Endodermal cell (in vitro differentiated cells): ENCODE results near the gene ZFAND2B. TPM values are rescaled to one million over a fixed set of nuclear protein-coding genes. Genes with fewer than 3 reads are reported as not detected.
A peak's percentile ranks its signal among the peaks of the same experiment; 100 is the strongest.

Experiments
- DNase-seq: peaks from one replicate; pipeline ENCODE4 v3.0.0-alpha.2; 2017
- H3K27ac ChIP-seq: 2 replicates; pipeline ENCODE4 v1.5.1; 2013; ENCODE audit warnings: mild to moderate bottlenecking, low read depth, low read length, moderate library complexity
- H3K27me3 ChIP-seq: 2 replicates; pipeline ENCODE4 v1.6.1; 2013; ENCODE audit warnings: mild to moderate bottlenecking, low read length, moderate library complexity; ENCODE audit not compliant: insufficient read depth, control insufficient read depth, poor library complexity, severe bottlenecking
- H3K36me3 ChIP-seq: 2 replicates; pipeline ENCODE4 v1.7.0; 2013; ENCODE audit warnings: mild to moderate bottlenecking, low read length, moderate library complexity; ENCODE audit not compliant: control insufficient read depth, insufficient read depth
- H3K4me1 ChIP-seq: one replicate; pipeline ENCODE4 v1.7.0; 2013; ENCODE audit warnings: low read length; ENCODE audit not compliant: control insufficient read depth, insufficient read depth
- H3K4me3 ChIP-seq: 2 replicates; pipeline ENCODE4 v1.5.1; 2013; ENCODE audit warnings: mild to moderate bottlenecking, low read length, moderate library complexity
- H3K9ac ChIP-seq: 2 replicates; pipeline ENCODE4 v1.6.1; 2013; ENCODE audit warnings: mild to moderate bottlenecking, low read length, moderate library complexity; ENCODE audit not compliant: poor library complexity, severe bottlenecking; ENCODE audit errors: extremely low read depth
- H3K9me3 ChIP-seq: 2 replicates; pipeline ENCODE4 v1.6.1; 2013; ENCODE audit warnings: mild to moderate bottlenecking, low read length, moderate library complexity; ENCODE audit not compliant: control insufficient read depth
- H3K27ac Mint-ChIP-seq: 2 replicates; pipeline ENCODE4 v1.8.0; 2020; ENCODE audit warnings: mixed read lengths
- H3K27me3 Mint-ChIP-seq: 2 replicates; pipeline ENCODE4 v1.8.0; 2021; ENCODE audit warnings: mild to moderate bottlenecking, mixed read lengths; ENCODE audit not compliant: insufficient read depth
- H3K36me3 Mint-ChIP-seq: 2 replicates; pipeline ENCODE4 v1.8.0; 2020; ENCODE audit warnings: low read depth, mixed read lengths
- H3K4me1 Mint-ChIP-seq: 2 replicates; pipeline ENCODE4 v1.8.0; 2020; ENCODE audit warnings: mixed read lengths
- H3K4me3 Mint-ChIP-seq: 2 replicates; pipeline ENCODE4 v1.8.0; 2020; ENCODE audit warnings: mild to moderate bottlenecking, moderate library complexity, mixed read lengths
- H3K9me3 Mint-ChIP-seq: 2 replicates; pipeline ENCODE4 v1.8.0; 2020; ENCODE audit warnings: mild to moderate bottlenecking, mixed read lengths
- WGBS, 2 experiments: methylation state at CpG; one replicate each; pipeline versions ENCODE4 v1.1.5 to v1.1.7; 2013; ENCODE audit warnings: missing lambda C conversion rate in 2 of 2, mixed read lengths in 1 of 2; ENCODE audit not compliant: insufficient coverage in 1 of 2, insufficient read length in 1 of 2; 5-methylcytosine and 5-hydroxymethylcytosine counted together
- total RNA-seq, 2 donors: library from RNA; stranded (reverse); fragmentation: NEBNext Ultra II Directional in 1 of 2; extraction: Animal tissue kit (Norgen Biotek cat#: 25700) in 1 of 2; gene quantifications; 2 replicates in 1 of 2; 3 replicates in 1 of 2; pipeline ENCODE4 v1.2.1, GENCODE V29; 2021
- TF ChIP-seq, protein P1 (sequence below): fragments of 200-600 bp; sonication (generic); conservative IDR thresholded peaks from 2 replicates; pipeline ENCODE4 v1.5.0; 2021; ENCODE audit warnings: antibody characterized with exemption, mild to moderate bottlenecking

ZFAND2B gene
- total RNA-seq, 2 donors from 2014 or later: 21.7 to 22.5 TPM

DNA sequence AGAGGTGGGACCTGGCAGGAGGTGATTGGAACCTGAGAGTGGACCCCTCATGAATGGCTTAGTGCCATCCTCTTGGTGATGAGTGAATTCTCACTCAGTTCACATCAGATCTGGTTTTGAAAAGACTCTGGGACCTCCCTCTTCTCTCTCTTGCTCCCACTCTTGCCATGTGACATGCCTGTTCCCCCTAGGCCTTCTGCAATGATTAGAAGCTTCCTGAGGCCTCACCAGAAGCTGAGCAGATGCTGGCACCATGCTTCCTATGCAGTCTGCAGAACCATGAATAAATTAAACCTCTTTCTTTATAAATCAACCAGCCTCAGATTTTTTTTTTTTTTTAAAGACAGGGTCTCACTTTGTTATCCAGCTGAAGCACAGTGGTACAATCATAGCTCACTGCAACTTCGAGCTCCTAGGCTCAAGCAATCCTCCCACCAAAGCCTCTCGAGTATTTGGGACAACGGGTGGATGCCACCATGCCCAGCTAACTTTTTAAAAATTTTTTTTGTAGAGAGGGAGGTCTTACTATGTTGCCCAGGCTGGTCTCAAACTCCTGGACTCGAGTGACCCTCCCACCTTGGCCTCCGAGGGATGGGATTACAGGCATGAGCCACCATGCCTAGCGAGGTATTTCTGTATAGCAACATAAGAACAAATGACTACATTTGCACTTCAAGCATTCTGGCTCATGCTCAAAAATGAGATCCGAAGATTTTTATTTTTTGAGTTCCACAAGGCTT lies 2.0 kb upstream of the ZFAND2B start:
- TF ChIP-seq, protein P1, sequence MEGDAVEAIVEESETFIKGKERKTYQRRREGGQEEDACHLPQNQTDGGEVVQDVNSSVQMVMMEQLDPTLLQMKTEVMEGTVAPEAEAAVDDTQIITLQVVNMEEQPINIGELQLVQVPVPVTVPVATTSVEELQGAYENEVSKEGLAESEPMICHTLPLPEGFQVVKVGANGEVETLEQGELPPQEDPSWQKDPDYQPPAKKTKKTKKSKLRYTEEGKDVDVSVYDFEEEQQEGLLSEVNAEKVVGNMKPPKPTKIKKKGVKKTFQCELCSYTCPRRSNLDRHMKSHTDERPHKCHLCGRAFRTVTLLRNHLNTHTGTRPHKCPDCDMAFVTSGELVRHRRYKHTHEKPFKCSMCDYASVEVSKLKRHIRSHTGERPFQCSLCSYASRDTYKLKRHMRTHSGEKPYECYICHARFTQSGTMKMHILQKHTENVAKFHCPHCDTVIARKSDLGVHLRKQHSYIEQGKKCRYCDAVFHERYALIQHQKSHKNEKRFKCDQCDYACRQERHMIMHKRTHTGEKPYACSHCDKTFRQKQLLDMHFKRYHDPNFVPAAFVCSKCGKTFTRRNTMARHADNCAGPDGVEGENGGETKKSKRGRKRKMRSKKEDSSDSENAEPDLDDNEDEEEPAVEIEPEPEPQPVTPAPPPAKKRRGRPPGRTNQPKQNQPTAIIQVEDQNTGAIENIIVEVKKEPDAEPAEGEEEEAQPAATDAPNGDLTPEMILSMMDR: no peak
- no peak overlapping the region for H3K9ac ChIP-seq
- H3K27ac ChIP-seq: no peak overlapping the region
- Mint-ChIP-seq H3K36me3 (peaks cover 13% of the 10 kb centered on the region), H3K9me3 (peaks cover 13% of the 10 kb centered on the region), H3K27ac (no peak overlapping the region), H3K27me3 (peaks cover 9% of the 10 kb centered on the region), H3K4me3 (no peak overlapping the region), H3K4me1 (peaks cover 6% of the 10 kb centered on the region)
- no peaks in the 10 kb centered on the region for H3K27me3 ChIP-seq
- WGBS, 2 experiments: 87 to 92% methylated on average over 5 to 7 of the region's 7 CpGs
- H3K4me1 ChIP-seq: no peaks in the 10 kb centered on the region
- no peaks in the 10 kb centered on the region for H3K9me3 ChIP-seq
- H3K4me3 ChIP-seq: no peak overlapping the region
- no peak for DNase-seq
- peaks cover 19% of the 10 kb centered on the region for H3K36me3 ChIP-seq

- H3K4me3 Mint-ChIP-seq: no peak overlapping the region
- 94 to 100% methylated on average over 3 to 5 of the region's 5 CpGs for WGBS, 2 experiments
Observed at GRCh38 chr2:219205165-219205538, 1.4 kb upstream of the ZFAND2B start.

GRCh38 chr2:219205981-219206327 lies 628 bp upstream of the ZFAND2B start:
- H3K36me3 Mint-ChIP-seq: peaks cover 20% of the 10 kb centered on the region
- TF ChIP-seq, protein P1: no peak
- peak overlapping the region; percentile 68 for H3K4me3 Mint-ChIP-seq
- H3K4me1 Mint-ChIP-seq: peaks cover 6% of the 10 kb centered on the region
- H3K27ac Mint-ChIP-seq: peak overlapping the region; percentile 95
- H3K27me3 Mint-ChIP-seq: peaks cover 9% of the 10 kb centered on the region
- no peak for DNase-seq
- H3K27me3 ChIP-seq: no peaks in the 10 kb centered on the region
- H3K36me3 ChIP-seq: peaks cover 23% of the 10 kb centered on the region
- H3K4me1 ChIP-seq: no peaks in the 10 kb centered on the region
- peak overlapping the region; percentile 83 for H3K27ac ChIP-seq
- peak overlapping the region; percentile 90 for H3K4me3 ChIP-seq
- 35 to 40% methylated on average over 6 to 7 of the region's 7 CpGs for WGBS, 2 experiments
- H3K9ac ChIP-seq: peak overlapping the region; percentile 60
- H3K9me3 Mint-ChIP-seq: peaks cover 7% of the 10 kb centered on the region
- no peaks in the 10 kb centered on the region for H3K9me3 ChIP-seq

More at GRCh38 chr2:219205165-219205538, 1.4 kb upstream of the ZFAND2B start:
- H3K9me3 ChIP-seq: no peaks in the 10 kb centered on the region
- H3K27ac Mint-ChIP-seq: no peak overlapping the region
- no peaks in the 10 kb centered on the region for H3K27me3 ChIP-seq
- TF ChIP-seq, protein P1: no peak
- no peak overlapping the region for H3K4me3 ChIP-seq
- H3K27ac ChIP-seq: no peak overlapping the region
- H3K4me1 ChIP-seq: no peaks in the 10 kb centered on the region
- H3K27me3 Mint-ChIP-seq: peaks cover 9% of the 10 kb centered on the region
- H3K36me3 ChIP-seq: peaks cover 19% of the 10 kb centered on the region
- H3K9ac ChIP-seq: no peak overlapping the region
- peaks cover 13% of the 10 kb centered on the region for H3K9me3 Mint-ChIP-seq
- peaks cover 6% of the 10 kb centered on the region for H3K4me1 Mint-ChIP-seq
- H3K36me3 Mint-ChIP-seq: peaks cover 14% of the 10 kb centered on the region
- DNase-seq: no peak
